Subcutaneous adipose tissue (tissue), 4 donors: ENCODE results near the gene DPYD. TPM values are rescaled to one million over a fixed set of nuclear protein-coding genes. Genes with fewer than 3 reads are reported as not detected.

ENCODE experiments used
- total RNA-seq, 4 donors: library from RNA; depleted of rRNA; stranded (reverse); fragments of >200 nt; gene quantifications; one replicate each; pipeline ENCODE4 v1.1.0, GENCODE V29; 2016
- TF ChIP-seq, protein P1 (sequence below): fragments of 450-650 bp; IDR thresholded peaks from one replicate; pipeline ENCODE4 v1.5.1; 2016; ENCODE audit warnings: low read depth, mild to moderate bottlenecking, control low read depth, antibody characterized with exemption, moderate library complexity

The DPYD gene
- total RNA-seq, 4 donors from 2014 or later, result 47.1 to 100 (median 68.0) TPM

DNA sequence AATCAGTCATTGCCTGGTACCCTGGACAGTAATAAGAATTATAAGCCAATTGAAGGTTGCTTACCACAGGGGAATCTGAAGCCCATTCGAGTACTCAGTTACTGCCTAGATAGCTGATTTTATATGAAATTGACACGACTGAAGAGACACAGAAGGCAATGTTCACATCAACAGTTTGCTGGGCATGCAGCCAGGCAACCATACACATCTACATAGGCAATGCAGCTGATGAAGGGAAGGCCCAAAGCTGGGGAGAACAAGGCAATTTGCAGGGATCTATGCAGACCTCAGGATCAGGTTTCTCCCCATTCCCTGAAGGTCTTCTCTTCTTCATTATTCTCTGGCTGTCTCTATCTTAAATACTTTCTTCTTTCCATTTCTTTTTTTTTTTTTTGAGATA, 750.5 kb downstream of the DPYD start:
- TF ChIP-seq, protein P1, sequence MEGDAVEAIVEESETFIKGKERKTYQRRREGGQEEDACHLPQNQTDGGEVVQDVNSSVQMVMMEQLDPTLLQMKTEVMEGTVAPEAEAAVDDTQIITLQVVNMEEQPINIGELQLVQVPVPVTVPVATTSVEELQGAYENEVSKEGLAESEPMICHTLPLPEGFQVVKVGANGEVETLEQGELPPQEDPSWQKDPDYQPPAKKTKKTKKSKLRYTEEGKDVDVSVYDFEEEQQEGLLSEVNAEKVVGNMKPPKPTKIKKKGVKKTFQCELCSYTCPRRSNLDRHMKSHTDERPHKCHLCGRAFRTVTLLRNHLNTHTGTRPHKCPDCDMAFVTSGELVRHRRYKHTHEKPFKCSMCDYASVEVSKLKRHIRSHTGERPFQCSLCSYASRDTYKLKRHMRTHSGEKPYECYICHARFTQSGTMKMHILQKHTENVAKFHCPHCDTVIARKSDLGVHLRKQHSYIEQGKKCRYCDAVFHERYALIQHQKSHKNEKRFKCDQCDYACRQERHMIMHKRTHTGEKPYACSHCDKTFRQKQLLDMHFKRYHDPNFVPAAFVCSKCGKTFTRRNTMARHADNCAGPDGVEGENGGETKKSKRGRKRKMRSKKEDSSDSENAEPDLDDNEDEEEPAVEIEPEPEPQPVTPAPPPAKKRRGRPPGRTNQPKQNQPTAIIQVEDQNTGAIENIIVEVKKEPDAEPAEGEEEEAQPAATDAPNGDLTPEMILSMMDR, result no peak

DNA sequence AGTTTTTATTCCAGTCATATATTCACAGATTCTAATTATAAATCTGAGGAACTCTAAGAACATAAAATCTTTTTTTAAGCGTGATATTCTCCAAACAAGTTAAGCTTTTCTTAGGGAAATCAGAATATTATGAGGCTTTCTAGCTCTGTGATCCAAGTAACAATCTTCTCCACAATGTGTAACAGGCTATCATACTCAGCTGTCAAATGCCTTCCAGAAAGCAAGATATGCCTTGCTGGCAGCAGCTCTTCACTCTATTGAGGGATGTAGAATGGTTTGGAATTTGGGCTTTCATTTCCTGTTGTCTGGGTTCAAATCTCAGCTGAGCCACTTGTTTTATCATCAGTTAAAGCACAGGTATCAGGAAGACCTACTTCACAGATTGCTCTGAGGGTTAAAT, 752.8 kb downstream of the DPYD start:
- TF ChIP-seq, protein P1, result no peak

DNA sequence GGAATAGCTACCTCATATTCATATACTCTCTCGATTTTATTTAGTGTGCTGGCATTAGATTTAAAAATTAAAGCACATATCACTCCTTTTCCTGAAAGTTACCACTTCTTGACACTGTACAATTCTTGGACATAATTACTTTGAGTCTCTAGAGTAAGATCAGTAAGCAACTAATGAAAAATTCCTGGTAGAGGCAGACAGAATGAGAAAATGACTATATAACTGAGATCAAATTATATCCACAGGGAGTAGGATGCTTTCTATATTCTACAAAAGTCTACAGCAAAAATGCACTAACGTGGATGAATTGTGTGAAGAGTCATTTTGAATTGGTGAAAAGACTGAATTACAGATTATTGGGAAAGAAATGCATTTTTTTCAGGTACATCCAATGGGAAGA, 753.6 kb downstream of the DPYD start:
- TF ChIP-seq, protein P1, result no peak

DNA sequence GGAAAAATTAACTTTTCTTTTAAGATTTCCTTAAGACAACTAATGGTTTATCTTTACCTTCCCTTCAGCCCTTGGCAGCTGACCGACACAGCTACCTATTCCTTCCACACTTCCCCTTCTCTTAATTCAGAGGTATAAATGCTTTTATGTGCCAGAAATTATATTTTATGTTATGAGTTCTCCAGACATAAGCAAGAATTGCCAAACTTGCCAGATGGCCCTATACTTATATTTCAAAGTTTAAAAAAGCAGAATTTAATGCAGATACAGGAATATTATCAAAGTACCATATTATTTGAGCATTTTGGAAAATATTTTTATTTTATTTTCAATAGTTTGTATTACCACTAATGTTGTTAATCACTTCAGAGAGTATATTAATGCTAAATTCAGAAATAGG, 754.2 kb downstream of the DPYD start:
- TF ChIP-seq, protein P1, result no peak

DNA sequence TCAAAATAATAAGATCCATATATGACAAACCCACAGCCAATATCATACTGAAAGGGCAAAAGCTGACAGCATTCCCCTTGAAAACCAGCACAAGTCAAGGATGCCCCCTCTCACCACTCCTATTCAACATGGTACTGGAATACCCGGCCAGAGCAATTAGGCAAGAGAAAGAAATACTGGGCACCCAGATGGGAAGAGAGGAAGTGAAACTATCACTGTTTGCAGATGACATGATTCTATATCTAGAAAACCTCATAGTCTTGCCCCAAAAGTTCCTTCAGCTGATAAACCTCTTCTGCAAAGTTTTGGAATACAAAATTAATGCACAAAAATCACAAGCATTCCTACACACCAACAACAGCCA, 756.6 kb downstream of the DPYD start:
- TF ChIP-seq, protein P1, result no peak

DNA sequence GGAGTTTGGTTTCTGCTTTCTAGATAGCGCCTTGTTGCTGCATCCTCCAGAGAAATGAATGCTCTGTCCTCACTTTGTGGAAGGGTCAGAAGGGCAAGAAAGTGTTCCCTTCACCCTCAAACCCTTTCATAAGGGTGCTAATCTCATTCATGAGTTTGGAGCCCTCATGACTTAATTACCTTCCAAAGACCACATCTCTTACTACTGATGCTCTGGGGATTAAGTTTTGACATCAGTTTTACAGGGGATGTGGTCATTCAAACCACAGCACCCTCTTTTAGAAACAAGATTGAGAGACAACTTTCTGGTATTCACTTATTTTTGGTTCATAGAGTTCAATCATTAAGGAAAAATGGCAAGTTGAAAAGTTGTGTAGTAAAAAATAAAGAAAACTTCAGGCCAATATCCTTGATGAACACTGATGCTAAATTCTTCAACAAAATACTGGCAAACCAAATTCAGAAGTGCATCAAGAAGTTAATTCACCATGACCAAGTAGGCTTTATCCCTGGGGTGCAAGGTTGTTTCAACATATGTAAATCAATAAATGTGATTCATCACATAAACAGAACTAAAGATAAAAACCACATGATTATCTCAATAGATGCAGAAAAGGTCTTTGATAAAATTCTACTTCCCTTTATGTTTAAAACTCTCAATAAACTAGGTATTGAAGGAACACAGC, 757.1 kb downstream of the DPYD start:
- TF ChIP-seq, protein P1, result no peak

DNA sequence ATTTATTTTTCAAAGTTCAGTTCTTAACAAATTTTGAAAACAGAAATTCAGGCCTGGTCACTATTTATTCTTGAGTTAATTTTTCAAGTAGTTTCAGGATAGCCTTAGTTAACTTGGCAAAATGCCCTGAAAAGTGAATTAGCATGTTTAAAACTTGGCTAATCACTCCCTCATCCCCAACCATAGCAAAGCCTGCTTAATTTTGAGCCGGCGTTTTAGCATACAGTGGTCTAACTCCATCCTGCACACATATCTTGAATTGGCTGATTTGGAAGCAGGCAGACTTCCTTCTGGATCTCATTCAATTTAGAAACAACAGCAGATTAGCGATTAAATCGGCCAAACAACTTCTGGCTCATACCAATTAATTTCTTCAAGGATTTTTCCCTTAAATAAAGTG, 760.0 kb downstream of the DPYD start:
- TF ChIP-seq, protein P1, result no peak
